ENCODE results near the gene POU3F1.
A peak's percentile ranks its signal among the peaks of the same experiment; 100 is the strongest.

The POU3F1 gene

DNA sequence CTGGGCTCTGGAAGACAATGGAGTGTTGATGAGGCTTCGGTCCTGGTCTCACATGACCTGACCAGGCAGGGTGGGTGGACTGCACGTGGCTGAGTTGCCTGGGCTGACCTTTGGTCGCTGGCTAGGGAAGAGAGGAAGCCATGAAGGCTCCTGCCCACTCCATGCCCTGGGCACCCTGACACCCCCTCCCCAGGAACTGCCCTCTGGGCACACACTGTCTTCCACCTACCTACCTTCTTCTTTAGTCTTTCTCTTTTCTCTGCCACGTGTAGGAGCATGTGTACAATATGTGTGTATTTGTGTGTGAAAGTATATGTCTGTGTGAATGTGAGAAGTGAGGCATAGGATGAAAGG lies 15.1 kb downstream of the POU3F1 start:
- Histone ChIP-seq H3K27me3 (replicated peaks; ENCODE audit: insufficient read depth, low read length) (no peaks in the 10 kb centered on the region), H2AFZ (ENCODE audit: low read length) (no peak overlapping the region), H3F3A (ENCODE audit: insufficient read depth, low read length) (peaks cover 40% of the 10 kb centered on the region), H3K9me2 (replicated peaks; ENCODE audit: insufficient read depth, low read length) (no peaks in the 10 kb centered on the region), H3K27ac (ENCODE audit: low read length) (no peak overlapping the region), H3K79me2 (ENCODE audit: low read length) (no peaks in the 10 kb centered on the region), H3K4me2 (ENCODE audit: low read depth, low read length) (no peak overlapping the region), H3K4me3 (ENCODE audit: low read length) (no peak overlapping the region), H3K9me3 (replicated peaks; ENCODE audit: insufficient read depth, low read length) (no peaks in the 10 kb centered on the region), H3K9ac (ENCODE audit: low read length) (no peak overlapping the region), H3K4me1 (ENCODE audit: low read length) (peaks cover 50% of the 10 kb centered on the region), H4K20me1 (ENCODE audit: insufficient read depth, low read length) (no peaks in the 10 kb centered on the region), H3K36me3 (replicated peaks; ENCODE audit: insufficient read depth, low read length) (no peaks in the 10 kb centered on the region)
- no peak for DNase-seq
- TF ChIP-seq EZH2 (optimal IDR thresholded peaks at IDR 0.05; ENCODE audit: low read depth, low read length) = no peak
- no peak for TF ChIP-seq EZH2phosphoT487 (IDR thresholded peaks at IDR 0.05; ENCODE audit: low read length)
- TF ChIP-seq CTCF (IDR thresholded peaks at IDR 0.05; ENCODE audit: low read length) = no peak

DNA sequence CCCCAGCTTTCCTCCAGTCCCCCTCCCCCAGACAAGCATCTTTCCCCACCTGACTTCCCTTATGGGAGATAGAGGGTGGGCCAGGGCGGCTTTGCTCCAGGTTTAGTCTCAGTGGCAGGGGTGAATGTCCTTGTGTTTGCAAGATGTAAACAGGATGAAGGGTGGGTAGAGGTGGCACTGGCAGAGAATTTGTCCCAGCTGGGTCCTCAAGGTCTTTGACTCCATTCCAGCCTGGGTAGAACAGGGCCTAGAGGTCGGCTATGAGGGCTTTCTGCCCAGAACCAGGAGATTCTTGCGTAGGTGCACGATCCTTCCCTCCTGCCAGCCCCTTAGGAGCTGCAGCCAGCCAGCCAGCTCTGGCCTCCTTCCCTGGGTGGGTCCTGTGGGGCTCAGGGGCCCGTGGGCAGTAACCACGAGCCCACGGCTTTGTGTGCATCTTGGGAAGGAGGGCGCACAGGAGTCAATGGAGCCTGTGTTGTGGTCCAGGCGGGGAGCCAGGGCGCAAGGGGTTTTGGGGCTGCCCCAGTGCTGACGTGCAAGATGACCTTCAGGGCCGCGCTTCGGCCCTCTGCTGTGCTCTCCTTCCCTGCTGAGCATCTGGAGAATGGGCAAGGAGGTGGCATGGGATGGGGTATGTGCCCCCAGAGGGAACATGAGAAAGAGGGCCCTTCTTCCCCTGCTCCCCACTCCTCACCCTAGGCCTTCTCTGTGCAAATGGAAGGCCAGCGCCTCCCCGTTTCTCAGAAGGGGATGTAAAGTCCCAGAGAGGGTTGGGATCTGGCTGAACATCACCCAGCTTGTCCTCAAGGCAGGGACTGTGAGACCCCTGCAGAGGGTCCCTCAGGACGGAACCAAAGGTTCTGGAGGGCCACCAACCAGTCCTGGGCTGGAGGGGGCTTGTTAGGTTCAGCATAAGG lies 15.7 kb downstream of the POU3F1 start:
- Histone ChIP-seq H3K9me3 (replicated peaks; ENCODE audit: insufficient read depth, low read length) (no peaks in the 10 kb centered on the region), H3K9me2 (replicated peaks; ENCODE audit: insufficient read depth, low read length) (no peaks in the 10 kb centered on the region), H3K36me3 (replicated peaks; ENCODE audit: insufficient read depth, low read length) (no peaks in the 10 kb centered on the region), H2AFZ (ENCODE audit: low read length) (peak overlapping the region; percentile 76), H3K4me1 (ENCODE audit: low read length) (peaks cover 50% of the 10 kb centered on the region), H3K79me2 (ENCODE audit: low read length) (no peaks in the 10 kb centered on the region), H3F3A (ENCODE audit: insufficient read depth, low read length) (peaks cover 40% of the 10 kb centered on the region), H3K9ac (ENCODE audit: low read length) (peak overlapping the region; percentile 66), H3K27me3 (replicated peaks; ENCODE audit: insufficient read depth, low read length) (no peaks in the 10 kb centered on the region), H3K27ac (ENCODE audit: low read length) (peak overlapping the region; percentile 90; the same call in 1 of the 2 replicates), H4K20me1 (ENCODE audit: insufficient read depth, low read length) (no peaks in the 10 kb centered on the region), H3K4me3 (ENCODE audit: low read length) (peak overlapping the region; percentile 25; the same call in 1 of the 2 replicates), H3K4me2 (ENCODE audit: low read depth, low read length) (peak overlapping the region; percentile 74)
- TF ChIP-seq EZH2phosphoT487 (IDR thresholded peaks at IDR 0.05; ENCODE audit: low read length) (no peak), CTCF (IDR thresholded peaks at IDR 0.05; ENCODE audit: low read length) (no peak), EZH2 (optimal IDR thresholded peaks at IDR 0.05; ENCODE audit: low read depth, low read length) (no peak)
- no peak for DNase-seq

- Histone ChIP-seq H3K79me2 (ENCODE audit: low read length) (no peaks in the 10 kb centered on the region), H3K27me3 (replicated peaks; ENCODE audit: insufficient read depth, low read length) (no peaks in the 10 kb centered on the region), H3F3A (ENCODE audit: insufficient read depth, low read length) (peaks cover 40% of the 10 kb centered on the region), H3K4me3 (ENCODE audit: low read length) (peak overlapping the region; percentile 25), H3K4me2 (ENCODE audit: low read depth, low read length) (peak overlapping the region; percentile 74), H3K36me3 (replicated peaks; ENCODE audit: insufficient read depth, low read length) (no peaks in the 10 kb centered on the region), H2AFZ (ENCODE audit: low read length) (peak overlapping the region; percentile 76), H3K9me3 (replicated peaks; ENCODE audit: insufficient read depth, low read length) (no peaks in the 10 kb centered on the region), H3K27ac (ENCODE audit: low read length) (peak overlapping the region; percentile 90), H3K9me2 (replicated peaks; ENCODE audit: insufficient read depth, low read length) (no peaks in the 10 kb centered on the region), H4K20me1 (ENCODE audit: insufficient read depth, low read length) (no peaks in the 10 kb centered on the region), H3K4me1 (ENCODE audit: low read length) (peaks cover 50% of the 10 kb centered on the region), H3K9ac (ENCODE audit: low read length) (peak overlapping the region; percentile 66)
- DNase-seq = peak; percentile 81
- TF ChIP-seq CTCF (IDR thresholded peaks at IDR 0.05; ENCODE audit: low read length) (no peak), EZH2phosphoT487 (IDR thresholded peaks at IDR 0.05; ENCODE audit: low read length) (no peak), EZH2 (optimal IDR thresholded peaks at IDR 0.05; ENCODE audit: low read depth, low read length) (no peak)
Observed at GRCh38 chr1:38029685-38030511, 16.7 kb downstream of the POU3F1 start.
